Subcutaneous adipose tissue (tissue), 4 donors: ENCODE results near the gene OR5H2. TPM values are rescaled to one million over a fixed set of nuclear protein-coding genes. Genes with fewer than 3 reads are reported as not detected.

Source experiments
- CTCF ChIP-seq: fragments of 450-650 bp; IDR thresholded peaks from one replicate; pipeline ENCODE4 v1.5.1; 2016; ENCODE audit warnings: low read depth, mild to moderate bottlenecking, control low read depth, antibody characterized with exemption, moderate library complexity
- total RNA-seq, 4 donors: library from RNA; depleted of rRNA; stranded (reverse); fragments of >200 nt; gene quantifications; one replicate each; pipeline ENCODE4 v1.1.0, GENCODE V29; 2016

Gene OR5H2
- total RNA-seq, 4 donors from 2014 or later = not detected

GRCh38 chr3:98262046-98262445, 20.3 kb upstream of the OR5H2 start:
- no peak for TF ChIP-seq CTCF

GRCh38 chr3:98263944-98264343, 18.4 kb upstream of the OR5H2 start, which contains the start of gene OR5H6:
TSS of gene OR5H6 (plus strand) at chr3:98264244. CDS start at chr3:98264333, 89 bp downstream.
- no peak for TF ChIP-seq CTCF

- no peak for TF ChIP-seq CTCF
Measured at GRCh38 chr3:98269846-98270245, 12.5 kb upstream of the OR5H2 start.

- no peak for TF ChIP-seq CTCF
Measured at GRCh38 chr3:98272126-98272525, 10.2 kb upstream of the OR5H2 start.

GRCh38 chr3:98274914-98275313, 7.4 kb upstream of the OR5H2 start:
- no peak for TF ChIP-seq CTCF

GRCh38 chr3:98290916-98291315, 8.6 kb downstream of the OR5H2 start:
- TF ChIP-seq CTCF = no peak

GRCh38 chr3:98291332-98291957, 9.1 kb downstream of the OR5H2 start:
- TF ChIP-seq CTCF = no peak
